IMR-90 (cell line): ENCODE data around the gene MAML2. TPM values are rescaled to one million over a fixed set of nuclear protein-coding genes. Genes with fewer than 3 reads are reported as not detected.

Experiments
- ATAC-seq: fragments of 200-7000 bp; cut with Tn5 transposase; 2 replicates; pipeline ENCODE4 v1.9.1; 2020; ENCODE audit warnings: low read depth, mild to moderate bottlenecking, moderate library complexity
- BruUV-seq: library from RNA; stranded (reverse); fragments of 400-500 nt; replicated peaks from 2 replicates; lab custom pipeline; 2021; lab: Mats Ljungman, UMichigan
- CTCF ChIA-PET: fragments of 300-600 bp; formaldehyde crosslinking; extraction: SDS; loops from one replicate; lab custom pipeline; 2021; ENCODE audit warnings: antibody characterized with exemption; lab: Yijun Ruan, JAX
- POLR2A ChIA-PET: fragments of 300-600 bp; sonication (Branson Sonifier 250); formaldehyde crosslinking; loops from one replicate; lab custom pipeline; 2022; ENCODE audit warnings: antibody characterized with exemption; ENCODE audit not compliant: unreplicated experiment; lab: Charles Lee
- DNase-seq: peaks from one replicate; pipeline ENCODE4 v3.0.0; 2013
- H2AFZ ChIP-seq: replicated peaks from 2 replicates; pipeline ENCODE3; 2013; ENCODE audit warnings: low read length, mild to moderate bottlenecking; ENCODE audit not compliant: poor library complexity
- H2AK5ac ChIP-seq: 2 replicates; pipeline ENCODE4 v1.6.1; 2013; ENCODE audit warnings: low read depth, low read length, inconsistent platforms
- H2AK9ac ChIP-seq: replicated peaks from 2 replicates; pipeline ENCODE3; 2013; ENCODE audit warnings: mild to moderate bottlenecking, low read depth, low read length, moderate library complexity; ENCODE audit not compliant: poor library complexity
- H2BK120ac ChIP-seq: 2 replicates; pipeline ENCODE4 v1.6.1; 2013; ENCODE audit warnings: low read depth, low read length, inconsistent platforms
- H2BK15ac ChIP-seq: 3 replicates; pipeline ENCODE4 v1.6.1; 2013; ENCODE audit warnings: low read depth, low read length, inconsistent platforms
- H2BK20ac ChIP-seq: 2 replicates; pipeline ENCODE4 v1.6.1; 2013; ENCODE audit warnings: low read depth, mild to moderate bottlenecking, inconsistent platforms, low read length, moderate library complexity
- H2BK5ac ChIP-seq: 2 replicates; pipeline ENCODE4 v1.6.1; 2013; ENCODE audit warnings: mild to moderate bottlenecking, low read depth, low read length, inconsistent platforms; ENCODE audit not compliant: poor library complexity, severe bottlenecking
- H3K14ac ChIP-seq: replicated peaks from 2 replicates; pipeline ENCODE4 v1.6.1; 2013; ENCODE audit warnings: low read depth, low read length, inconsistent platforms
- H3K18ac ChIP-seq: 2 replicates; pipeline ENCODE4 v1.6.1; 2013; ENCODE audit warnings: low read depth, low read length, control low read depth
- H3K23ac ChIP-seq: 2 replicates; pipeline ENCODE4 v1.6.1; 2013; ENCODE audit warnings: low read depth, low read length, inconsistent platforms
- H3K27ac ChIP-seq: 2 replicates; pipeline ENCODE4 v1.5.1; 2013; ENCODE audit warnings: mild to moderate bottlenecking, control low read depth, low read length; ENCODE audit not compliant: insufficient read depth
- H3K27me3 ChIP-seq: 2 replicates; pipeline ENCODE4 v1.6.1; 2013; ENCODE audit warnings: low read length; ENCODE audit not compliant: control insufficient read depth, insufficient read depth
- H3K36me3 ChIP-seq: 2 replicates; pipeline ENCODE4 v1.6.1; 2013; ENCODE audit warnings: low read length, mixed read lengths; ENCODE audit not compliant: control insufficient read depth, insufficient read depth
- H3K4ac ChIP-seq: 2 replicates; pipeline ENCODE4 v1.6.1; 2013; ENCODE audit warnings: low read depth, low read length, inconsistent platforms
- H3K4me1 ChIP-seq: 2 replicates; pipeline ENCODE4 v1.6.1; 2013; ENCODE audit warnings: low read length, mixed read lengths; ENCODE audit not compliant: control insufficient read depth, insufficient read depth
- H3K4me2 ChIP-seq: 2 replicates; pipeline ENCODE4 v1.6.1; 2013; ENCODE audit warnings: low read depth, mild to moderate bottlenecking, control low read depth, low read length, moderate library complexity
- H3K4me3 ChIP-seq: 2 replicates; pipeline ENCODE4 v1.5.1; 2013; ENCODE audit warnings: low read depth, mild to moderate bottlenecking, control low read depth, low read length, moderate library complexity; ENCODE audit not compliant: insufficient read depth
- H3K56ac ChIP-seq: 2 replicates; pipeline ENCODE4 v1.6.1; 2013; ENCODE audit warnings: low read length, inconsistent platforms; ENCODE audit not compliant: insufficient read depth; ENCODE audit errors: extremely low read depth
- H3K79me1 ChIP-seq, 2 experiments: 2 replicates each; pipeline ENCODE4 v1.6.1; 2013; ENCODE audit warnings: low read length in 2 of 2, inconsistent platforms in 1 of 2, low read depth in 1 of 2
- H3K9ac ChIP-seq: 2 replicates; pipeline ENCODE4 v1.6.1; 2013; ENCODE audit warnings: low read depth, low read length, control low read depth
- H3K9me1 ChIP-seq: 2 replicates; pipeline ENCODE4 v1.6.1; 2013; ENCODE audit warnings: low read length, inconsistent platforms; ENCODE audit not compliant: insufficient read depth
- H3K9me3 ChIP-seq: 2 replicates; pipeline ENCODE4 v1.6.1; 2013; ENCODE audit warnings: low read length; ENCODE audit not compliant: control insufficient read depth, insufficient read depth
- H4K20me1 ChIP-seq: 2 replicates; pipeline ENCODE4 v1.6.1; 2013; ENCODE audit warnings: low read length, inconsistent platforms; ENCODE audit not compliant: insufficient read depth
- H4K5ac ChIP-seq: 2 replicates; pipeline ENCODE4 v1.6.1; 2013; ENCODE audit warnings: mild to moderate bottlenecking, low read depth, low read length, control low read depth
- H4K8ac ChIP-seq, 2 experiments: 2 replicates each; pipeline ENCODE4 v1.6.1; 2013; ENCODE audit warnings: low read depth in 2 of 2, low read length in 2 of 2, control low read depth in 1 of 2, inconsistent platforms in 1 of 2
- H4K91ac ChIP-seq: 2 replicates; pipeline ENCODE4 v1.6.1; 2013; ENCODE audit warnings: low read depth, low read length, inconsistent platforms; ENCODE audit not compliant: insufficient read depth
- CEBPB ChIP-seq: IDR thresholded peaks from 2 replicates; pipeline ENCODE4 v1.6.1; 2012; ENCODE audit warnings: low read depth, low read length, improper control_type of control experiment
- CTCF ChIP-seq: conservative IDR thresholded peaks from 2 replicates; pipeline ENCODE4 v1.5.1; 2012; ENCODE audit warnings: mild to moderate bottlenecking, low read depth, low read length, improper control_type of control experiment
- MAZ ChIP-seq: IDR thresholded peaks from 2 replicates; pipeline ENCODE4 v1.6.1; 2012; ENCODE audit warnings: low read depth, mild to moderate bottlenecking, low read length, improper control_type of control experiment, moderate library complexity, borderline replicate concordance
- WGBS, 2 experiments: methylation state at CpG; one replicate each; pipeline versions ENCODE4 v1.1.5 to v1.1.7; 2013; ENCODE audit warnings: missing lambda C conversion rate in 2 of 2; ENCODE audit not compliant: insufficient read length in 1 of 2; ENCODE audit errors: extremely low coverage in 2 of 2; 5-methylcytosine and 5-hydroxymethylcytosine counted together
- dilution Hi-C: fragments of 300-500 bp; cut with HindIII; formaldehyde crosslinking; loops from one replicate; pipeline ENCODE4 v1.14.3; 2018; ENCODE audit warnings: low sequenced_read_pairs; ENCODE audit not compliant: unreplicated experiment
- in situ Hi-C: fragments of 300-500 bp; cut with MboI; formaldehyde crosslinking; loops from 3 replicates; pipeline ENCODE4 v1.14.3; 2019; ENCODE audit warnings: low sequenced_read_pairs, inconsistent platforms, mixed read lengths
- intact Hi-C: fragments of 100-400 bp; cut with micrococcal nuclease; formaldehyde crosslinking; loops from 2 replicates; pipeline ENCODE4 v1.10.0; 2022
- polyA plus RNA-seq, 3 experiments: library from polyadenylated mRNA; depleted of rRNA; stranded (reverse); fragments of >200 nt; gene quantifications; 2 replicates each; pipeline ENCODE4 v1.2.3, GENCODE V29; 2012; ENCODE audit warnings: low replicate concordance in 1 of 3
- total RNA-seq: library from RNA; depleted of rRNA; stranded (reverse); fragments of >200 nt; gene quantifications from 2 replicates; pipeline ENCODE4 v1.2.3, GENCODE V29; 2012

The MAML2 gene
- total and polyA plus RNA-seq, 2 of the 4 experiments (the other 2 are of a cell fraction) = 15.0 to 19.5 TPM

GRCh38 chr11:96098511-96099241 is 244.3 kb downstream of the MAML2 start:
- H2BK5ac ChIP-seq = peak overlapping the region; percentile 95
- peak overlapping the region; percentile 89; the same call in 2 of the 3 replicates for H2BK15ac ChIP-seq
- peaks cover 45 to 69% of the 10 kb centered on the region in 2 experiments for H3K79me1 ChIP-seq
- H3K9me1 ChIP-seq = peaks cover 26% of the 10 kb centered on the region
- H2BK120ac ChIP-seq = peak overlapping the region; percentile 87
- H3K23ac ChIP-seq = peak overlapping the region; percentile 83
- H3K9ac ChIP-seq = peak overlapping the region; percentile 81
- H3K9me3 ChIP-seq = no peaks in the 10 kb centered on the region
- intact Hi-C loops (no loop called here), in situ Hi-C loops (no loop called here), dilution Hi-C loops (no loop called here)
- H3K4me1 ChIP-seq = peaks cover 25% of the 10 kb centered on the region
- CTCF ChIA-PET = interaction anchor here (1.6 kb wide), 1 partner anchor 14 kb away, joined by 3 read pairs; no protein-coding TSS in a partner anchor
- peak overlapping the region; percentile 92 for H4K91ac ChIP-seq
- peak overlapping the region; percentile 95 for H4K5ac ChIP-seq
- H2AFZ ChIP-seq = peak overlapping the region; percentile 75
- H3K4me3 ChIP-seq = peak overlapping the region; percentile 3; the same call in 1 of the 2 replicates
- peak overlapping the region; percentile 26 to 88; a peak in 3 of 4 replicates for H4K8ac ChIP-seq
- peak overlapping the region; percentile 76 for H3K14ac ChIP-seq
- peak overlapping the region; percentile 73 for H2AK9ac ChIP-seq
- ATAC-seq (peak; percentile 36), DNase-seq (peak; percentile 59)
- no TSS peak for BruUV-seq
- peak overlapping the region; percentile 89 for H2BK20ac ChIP-seq
- peak overlapping the region; percentile 80 for H3K4me2 ChIP-seq
- peak overlapping the region; percentile 99 for H3K18ac ChIP-seq
- H3K4ac ChIP-seq = peak overlapping the region; percentile 82
- TF ChIP-seq MAZ (no peak), CEBPB (peak; percentile 99), CTCF (no peak)
- POLR2A ChIA-PET = no interaction called here
- no peaks in the 10 kb centered on the region for H3K27me3 ChIP-seq
- peak overlapping the region; percentile 99 for H3K27ac ChIP-seq
- peak overlapping the region; percentile 81 for H2AK5ac ChIP-seq
- H3K36me3 ChIP-seq = no peaks in the 10 kb centered on the region
- 20% methylated on average over 1 of the region's 7 CpGs; no CpG with 5 or more reads in 1 of the 2 experiments for WGBS, 2 experiments
- peak overlapping the region; percentile 63 for H3K56ac ChIP-seq
- no peaks in the 10 kb centered on the region; the same call in 1 of the 2 replicates for H4K20me1 ChIP-seq
